Measurements from ENCODE around the gene CDYL2.

DNA sequence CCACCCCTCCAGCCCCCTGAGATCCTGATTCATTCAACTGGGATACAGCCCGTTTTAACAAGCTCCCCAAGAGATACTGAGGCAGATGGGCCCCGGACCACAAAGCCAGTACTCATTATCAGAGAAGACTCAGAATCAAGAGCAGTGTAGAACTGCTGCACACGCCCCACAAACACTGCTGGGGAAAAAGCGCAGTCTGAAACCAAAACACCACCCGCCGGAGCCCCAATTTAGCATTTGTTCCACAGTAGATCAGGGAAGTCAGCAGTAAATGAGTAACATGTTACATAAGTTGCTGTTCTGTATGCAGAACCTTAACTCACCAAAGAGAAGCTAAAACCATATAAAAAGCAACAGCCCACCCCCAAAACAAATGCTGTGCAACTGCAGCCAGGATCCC, 123.6 kb downstream of the CDYL2 start:
- TF ChIP-seq CTCF (conservative IDR thresholded peaks at IDR 0.05) (no peak), ZFX (IDR thresholded peaks at IDR 0.05) (no peak)

All from C4-2B (cell line).